Inflammatory macrophage treated with lipopolysaccharide for 1 hour (primary cell): ENCODE data around the gene ASZ1.

Source experiments
- DNase-seq, 2 donors: peaks; one replicate each; pipeline ENCODE4 v3.0.0-alpha.2; 2020 to 2022

Gene ASZ1

GRCh38 chr7:117401293-117402002, 25.8 kb downstream of the ASZ1 start:
- no peak for DNase-seq

- DNase-seq = no peak
These were observed 27.4 kb downstream of the ASZ1 start for GRCh38 chr7:117399820-117400422.

GRCh38 chr7:117395743-117396142, 31.6 kb downstream of the ASZ1 start:
- no peak for DNase-seq

GRCh38 chr7:117393781-117394180, 33.5 kb downstream of the ASZ1 start:
- DNase-seq = no peak

- no peak for DNase-seq
These were observed 37.4 kb downstream of the ASZ1 start for GRCh38 chr7:117389871-117390270.

- DNase-seq = no peak
These were observed 41.1 kb downstream of the ASZ1 start for GRCh38 chr7:117386110-117386706.

GRCh38 chr7:117385363-117386109, 41.8 kb downstream of the ASZ1 start:
- DNase-seq = no peak

GRCh38 chr7:117384688-117385362, 42.5 kb downstream of the ASZ1 start:
- DNase-seq = no peak

- DNase-seq = no peak
These were observed 43.7 kb downstream of the ASZ1 start for GRCh38 chr7:117383483-117384189.

GRCh38 chr7:117383046-117383445, 44.2 kb downstream of the ASZ1 start:
- no peak for DNase-seq

GRCh38 chr7:117381362-117381761, 45.9 kb downstream of the ASZ1 start:
- no peak for DNase-seq

GRCh38 chr7:117375380-117375779, 51.9 kb downstream of the ASZ1 start:
- no peak for DNase-seq

- DNase-seq = no peak
These were observed 55.2 kb downstream of the ASZ1 start for GRCh38 chr7:117372073-117372472.

- no peak for DNase-seq
These were observed 62.8 kb downstream of the ASZ1 start for GRCh38 chr7:117364339-117365080.

GRCh38 chr7:117362294-117362888, 64.9 kb downstream of the ASZ1 start:
- no peak for DNase-seq

- no peak for DNase-seq
These were observed 77.3 kb downstream of the ASZ1 start for GRCh38 chr7:117350027-117350426.

- DNase-seq = no peak
These were observed 77.7 kb downstream of the ASZ1 start for GRCh38 chr7:117349570-117349969.

- DNase-seq = no peak
These were observed 79.2 kb downstream of the ASZ1 start for GRCh38 chr7:117347962-117348672.

GRCh38 chr7:117347480-117347879, 79.8 kb downstream of the ASZ1 start:
- no peak for DNase-seq

GRCh38 chr7:117346161-117346560, 81.1 kb downstream of the ASZ1 start:
- DNase-seq = no peak

- DNase-seq = no peak
These were observed 89.3 kb downstream of the ASZ1 start for GRCh38 chr7:117338020-117338419.
